Uterus (tissue), 4 donors: ENCODE measurements around the gene DOK7. TPM values are rescaled to one million over a fixed set of nuclear protein-coding genes. Genes with fewer than 3 reads are reported as not detected.

ENCODE experiments used
- DNase-seq, 2 donors: peaks; one replicate each; pipeline ENCODE4 v3.0.0-alpha.2; 2019 to 2020
- H3K27ac ChIP-seq, 2 donors: fragments of 200-600 bp; sonication (generic); 1 replicate in 1 of 2; 2 replicates in 1 of 2; pipeline ENCODE4 v1.5.1; 2016 to 2018
- H3K27me3 ChIP-seq, 2 donors: fragments of 200-600 bp; sonication (generic); one replicate each; pipeline ENCODE4 v1.5.1; 2018 to 2019; ENCODE audit warnings: control low read depth in 1 of 2
- H3K36me3 ChIP-seq, 2 donors: fragments of 200-600 bp; sonication (generic); one replicate each; pipeline ENCODE4 v1.5.1; 2019; ENCODE audit warnings: control low read depth in 1 of 2
- H3K4me1 ChIP-seq, 2 donors: fragments of 200-600 bp; sonication (generic); one replicate each; pipeline ENCODE4 v1.5.1; 2018 to 2019; ENCODE audit warnings: control low read depth in 1 of 2
- H3K4me3 ChIP-seq, 2 donors: fragments of 200-600 bp; sonication (generic); 1 replicate in 1 of 2; 2 replicates in 1 of 2; pipeline ENCODE4 v1.5.1; 2018 to 2019; ENCODE audit warnings: mild to moderate bottlenecking in 1 of 2
- H3K9me3 ChIP-seq, 2 donors: fragments of 200-600 bp; sonication (generic); one replicate each; pipeline ENCODE4 v1.5.1; 2019; ENCODE audit warnings: control low read depth in 1 of 2
- POLR2A ChIP-seq, 2 donors: fragments of 450-650 bp; IDR thresholded peaks; one replicate each; pipeline ENCODE4 v1.6.1; 2016; ENCODE audit warnings: antibody characterized with exemption in 2 of 2, mild to moderate bottlenecking in 1 of 2, moderate library complexity in 1 of 2
- intact Hi-C: fragments of 100-400 bp; cut with DNase I; formaldehyde crosslinking; loops from one replicate; pipeline ENCODE4 v1.15.1; 2023; ENCODE audit warnings: low total_unique reads
- total RNA-seq, 4 donors: library from RNA; depleted of rRNA in 3 of 4; stranded (reverse); fragments of >200 nt in 3 of 4; gene quantifications; one replicate each; pipeline versions ENCODE4 v1.1.0 to v1.2.4, GENCODE V29; 2014 to 2023
- TF ChIP-seq, protein P1 (sequence below), 4 experiments: fragments of 200-600 bp in 2 of 4; fragments of 450-650 bp in 2 of 4; sonication (generic) in 2 of 4; IDR thresholded peaks; one replicate each; pipeline ENCODE4 v1.5.1; 2016 to 2019; ENCODE audit warnings: antibody characterized with exemption in 4 of 4, mild to moderate bottlenecking in 2 of 4, moderate library complexity in 1 of 4
- donor health status: DM: yes; HTN: yes; CAD: no.

Gene DOK7
- total RNA-seq, 4 donors from 2014 or later: 0.26 to 3.9 (median 0.85) TPM; not detected in 1

DNA sequence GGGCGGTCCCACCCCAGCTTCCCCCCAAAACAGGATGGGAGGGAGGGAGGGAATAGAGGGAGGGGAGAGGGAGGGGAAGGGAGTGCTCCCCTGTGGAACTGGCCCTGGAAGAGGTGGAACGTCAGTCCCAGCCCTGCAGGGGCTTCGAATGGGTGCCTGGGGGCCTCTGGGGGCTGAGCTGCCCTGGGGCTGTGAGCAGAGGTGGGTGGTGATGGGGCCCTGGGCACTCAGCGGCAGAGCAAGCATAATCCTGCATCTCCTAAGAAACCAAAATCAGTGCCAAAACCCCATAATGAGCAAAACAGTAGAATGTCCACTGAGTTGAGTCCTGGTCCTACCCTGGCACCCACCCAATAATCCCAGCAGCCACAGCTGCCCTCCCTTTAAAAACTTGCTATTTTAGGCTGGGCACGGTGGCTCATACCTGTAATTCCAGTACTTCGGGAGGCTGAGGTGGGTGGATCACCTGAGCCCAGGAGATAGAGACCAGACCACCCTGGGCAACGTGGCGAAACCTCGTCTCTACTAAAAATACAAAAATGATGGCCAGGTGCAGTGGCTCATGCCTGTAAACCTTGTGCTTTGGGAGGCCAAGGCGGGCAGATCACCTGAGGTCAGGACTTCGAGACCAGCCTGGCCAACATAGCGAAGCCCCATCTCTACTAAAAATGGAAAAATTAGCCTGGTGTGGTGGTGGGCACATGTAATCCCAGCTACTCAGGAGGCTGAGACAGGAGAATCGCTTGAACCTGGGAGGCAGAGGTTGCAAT is 11.1 kb downstream of the DOK7 start:
- TF ChIP-seq, protein P1, sequence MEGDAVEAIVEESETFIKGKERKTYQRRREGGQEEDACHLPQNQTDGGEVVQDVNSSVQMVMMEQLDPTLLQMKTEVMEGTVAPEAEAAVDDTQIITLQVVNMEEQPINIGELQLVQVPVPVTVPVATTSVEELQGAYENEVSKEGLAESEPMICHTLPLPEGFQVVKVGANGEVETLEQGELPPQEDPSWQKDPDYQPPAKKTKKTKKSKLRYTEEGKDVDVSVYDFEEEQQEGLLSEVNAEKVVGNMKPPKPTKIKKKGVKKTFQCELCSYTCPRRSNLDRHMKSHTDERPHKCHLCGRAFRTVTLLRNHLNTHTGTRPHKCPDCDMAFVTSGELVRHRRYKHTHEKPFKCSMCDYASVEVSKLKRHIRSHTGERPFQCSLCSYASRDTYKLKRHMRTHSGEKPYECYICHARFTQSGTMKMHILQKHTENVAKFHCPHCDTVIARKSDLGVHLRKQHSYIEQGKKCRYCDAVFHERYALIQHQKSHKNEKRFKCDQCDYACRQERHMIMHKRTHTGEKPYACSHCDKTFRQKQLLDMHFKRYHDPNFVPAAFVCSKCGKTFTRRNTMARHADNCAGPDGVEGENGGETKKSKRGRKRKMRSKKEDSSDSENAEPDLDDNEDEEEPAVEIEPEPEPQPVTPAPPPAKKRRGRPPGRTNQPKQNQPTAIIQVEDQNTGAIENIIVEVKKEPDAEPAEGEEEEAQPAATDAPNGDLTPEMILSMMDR (IDR thresholded peaks at IDR 0.05): no peak
- no peak for TF ChIP-seq POLR2A (IDR thresholded peaks at IDR 0.05)
- no peaks in the 10 kb centered on the region for H3K27me3 ChIP-seq

DNA sequence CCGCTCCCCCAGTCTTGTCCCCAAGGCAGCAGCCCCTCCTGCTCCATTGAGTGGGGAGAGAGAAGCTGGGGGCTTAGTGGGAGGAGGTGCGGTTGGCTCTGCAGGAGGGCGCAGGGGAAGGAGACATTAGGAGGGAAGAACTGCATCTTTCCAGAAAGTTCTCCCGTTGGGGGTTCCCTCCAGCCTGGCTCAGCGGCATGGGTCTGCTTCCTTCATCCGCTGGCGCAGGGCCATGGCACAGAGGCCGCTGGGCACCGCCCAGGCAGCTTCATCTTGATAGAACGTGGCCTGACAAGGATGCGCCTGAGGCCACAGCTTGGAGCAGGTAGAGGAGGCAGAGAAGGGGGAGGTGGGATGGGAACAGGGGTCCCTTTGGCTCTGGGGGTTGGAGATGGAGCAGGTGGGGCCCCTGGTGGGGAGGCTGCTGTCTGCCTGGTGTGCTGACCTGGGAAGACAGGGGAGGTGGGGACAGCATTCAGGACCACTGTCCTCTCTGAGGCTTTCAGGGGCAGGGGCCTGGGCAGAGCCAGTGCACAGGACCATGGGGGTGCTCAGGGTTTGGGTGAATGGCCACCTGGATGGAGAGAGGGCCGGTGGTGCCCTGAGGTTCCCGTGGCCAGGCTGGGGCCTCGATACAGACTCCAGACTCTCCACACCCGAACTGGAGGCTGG is 12.1 kb downstream of the DOK7 start:
- intact Hi-C loops: no loop called here

More for the DNA sequence above, 11.1 kb downstream of the DOK7 start:
- intact Hi-C loops: no loop called here
- DNase-seq: no peak
- H3K27ac ChIP-seq: no peak overlapping the region
- H3K9me3 ChIP-seq: no peaks in the 10 kb centered on the region
- H3K36me3 ChIP-seq: no peaks in the 10 kb centered on the region
- no peaks in the 10 kb centered on the region for H3K4me1 ChIP-seq
- H3K4me3 ChIP-seq: no peak overlapping the region

DNA sequence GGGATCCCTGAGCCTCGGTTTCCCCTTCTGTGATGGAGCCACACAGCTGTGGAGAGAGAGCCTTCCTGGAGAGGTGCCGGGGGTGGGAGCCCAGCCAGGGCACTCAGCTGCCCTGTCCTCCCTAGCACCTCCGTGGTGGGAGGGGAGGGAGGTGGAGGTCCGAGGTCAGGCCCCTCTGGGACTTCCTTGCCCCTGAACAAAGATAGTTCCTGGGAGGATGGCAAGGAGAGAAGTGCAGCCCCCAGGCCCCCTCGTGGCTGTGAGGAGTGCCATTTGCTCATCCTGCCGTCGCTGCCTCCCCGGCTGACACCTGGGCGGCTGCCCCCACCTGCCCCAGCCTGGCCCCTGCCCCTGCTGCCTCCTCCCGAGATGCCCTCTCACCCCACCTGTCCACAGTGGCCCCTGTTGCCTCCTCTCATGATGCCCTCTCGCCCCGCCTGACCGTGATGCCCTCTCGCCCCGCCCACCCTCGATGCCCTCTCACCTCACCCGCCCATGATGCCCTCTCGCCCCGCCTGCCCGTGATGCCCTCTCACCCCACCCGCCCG is 12.7 kb downstream of the DOK7 start:
- H3K4me3 ChIP-seq: no peak overlapping the region
- no peaks in the 10 kb centered on the region for H3K36me3 ChIP-seq
- TF ChIP-seq, protein P1 (IDR thresholded peaks at IDR 0.05): no peak
- no peak for TF ChIP-seq POLR2A (IDR thresholded peaks at IDR 0.05)
- H3K27me3 ChIP-seq: no peaks in the 10 kb centered on the region
- DNase-seq: no peak
- H3K27ac ChIP-seq: no peak overlapping the region
- no peaks in the 10 kb centered on the region for H3K4me1 ChIP-seq
- intact Hi-C loops: no loop called here
- no peaks in the 10 kb centered on the region for H3K9me3 ChIP-seq

More for the DNA sequence above, 12.1 kb downstream of the DOK7 start:
- H3K27ac ChIP-seq: no peak overlapping the region
- H3K36me3 ChIP-seq: no peaks in the 10 kb centered on the region
- no peak for TF ChIP-seq POLR2A (IDR thresholded peaks at IDR 0.05)
- TF ChIP-seq, protein P1 (IDR thresholded peaks at IDR 0.05): no peak
- H3K27me3 ChIP-seq: no peaks in the 10 kb centered on the region
- DNase-seq: no peak
- no peak overlapping the region for H3K4me3 ChIP-seq
- H3K9me3 ChIP-seq: no peaks in the 10 kb centered on the region
- H3K4me1 ChIP-seq: no peaks in the 10 kb centered on the region

DNA sequence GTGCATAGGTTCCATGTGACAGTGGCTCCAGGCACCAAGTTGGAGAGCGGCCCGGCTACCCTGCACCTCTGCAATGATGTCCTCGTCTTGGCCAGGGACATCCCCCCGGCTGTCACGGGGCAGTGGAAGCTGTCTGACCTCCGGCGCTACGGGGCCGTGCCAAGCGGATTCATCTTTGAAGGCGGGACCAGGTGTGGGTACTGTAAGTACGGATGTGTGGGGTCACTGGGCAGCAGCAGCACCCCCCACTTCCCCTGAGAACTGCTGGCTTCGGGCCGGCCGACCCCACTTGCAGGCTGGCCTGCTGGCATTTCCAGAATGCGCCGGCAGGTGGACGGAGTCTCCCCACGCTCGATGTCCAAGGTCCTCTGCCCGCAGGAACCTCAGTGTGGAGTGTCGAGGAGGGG is 13.2 kb downstream of the DOK7 start:
- no peak for DNase-seq
- intact Hi-C loops: no loop called here

More for the DNA sequence above, 13.2 kb downstream of the DOK7 start:
- TF ChIP-seq POLR2A (IDR thresholded peaks at IDR 0.05): no peak
- TF ChIP-seq, protein P1 (IDR thresholded peaks at IDR 0.05): no peak
- no peak overlapping the region for H3K27ac ChIP-seq
- H3K36me3 ChIP-seq: no peaks in the 10 kb centered on the region
- no peaks in the 10 kb centered on the region for H3K9me3 ChIP-seq
- no peaks in the 10 kb centered on the region for H3K27me3 ChIP-seq
- no peak overlapping the region for H3K4me3 ChIP-seq
- H3K4me1 ChIP-seq: no peaks in the 10 kb centered on the region
